ENCODE data around the gene NFIX. TPM values are rescaled to one million over a fixed set of nuclear protein-coding genes. Genes with fewer than 3 reads are reported as not detected.

NFIX gene
- total RNA-seq, 4 donors from 2014 or later, result 25.4 to 53.1 (median 29.3) TPM

DNA sequence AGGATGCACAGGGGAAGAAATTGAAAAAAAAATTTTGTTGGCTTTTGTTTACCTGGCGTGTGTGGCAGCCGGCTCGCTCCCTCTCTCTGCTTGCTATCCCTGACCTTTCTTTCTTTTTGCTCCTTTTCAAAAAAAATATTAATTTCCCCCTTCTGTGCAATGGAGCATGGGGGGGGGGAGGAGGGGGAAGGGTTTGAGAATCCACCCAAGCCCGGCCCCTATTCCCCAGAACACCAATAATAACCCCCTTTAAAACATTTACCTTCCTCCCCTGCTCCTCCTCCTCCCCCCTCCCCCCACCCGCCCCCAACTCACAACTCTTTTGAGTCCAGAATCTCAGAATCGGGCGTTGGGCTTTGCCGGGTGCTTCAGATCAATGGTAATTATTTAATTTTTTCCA lies 28.4 kb downstream of the NFIX start:
- intact Hi-C loops (cut with DNase I; ENCODE audit: low total_unique reads), result no loop called here
- H3K4me1 ChIP-seq, result peaks cover 55 to 95% (median 84%) of the 10 kb centered on the region in 4 donors
- no peak for DNase-seq

DNA sequence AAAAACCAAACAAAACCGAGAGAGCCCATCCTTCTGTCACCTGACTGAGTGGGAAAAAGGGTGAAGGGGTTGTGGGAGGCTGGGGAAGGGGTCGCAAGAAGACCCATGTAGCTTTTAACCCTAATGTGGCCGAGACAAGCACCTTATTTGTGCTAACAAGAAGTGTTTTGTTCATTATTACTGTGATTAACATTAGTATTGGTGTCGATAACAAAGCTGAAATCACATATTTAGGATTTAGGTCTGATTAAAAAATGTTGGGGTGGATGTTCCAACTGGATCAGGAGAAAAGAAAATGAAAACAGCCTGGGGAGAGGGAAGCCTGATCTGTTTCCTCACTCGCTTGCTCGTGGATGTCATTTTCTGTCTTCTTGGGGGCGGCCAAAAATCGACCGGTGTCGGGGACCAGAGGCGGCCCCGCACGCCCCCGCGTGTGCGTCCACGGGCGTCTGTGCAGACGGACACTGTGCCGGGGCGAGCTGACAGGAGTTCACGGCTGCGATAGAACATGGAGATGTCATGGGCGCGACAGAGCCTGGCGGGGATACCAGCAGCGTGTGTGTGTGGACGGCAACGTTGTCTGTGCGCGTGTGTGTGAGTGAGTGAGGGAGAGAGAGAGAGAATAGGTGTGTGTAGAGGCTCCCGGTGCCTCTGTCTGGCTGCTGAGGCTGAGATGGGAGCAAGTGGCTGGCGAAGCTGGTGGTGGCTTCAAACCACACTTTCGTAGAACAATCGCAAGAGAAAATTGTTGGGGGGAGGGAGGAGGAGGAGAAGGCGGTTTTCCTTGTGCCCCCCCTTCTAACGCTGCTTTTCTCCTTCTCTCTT lies 29.1 kb downstream of the NFIX start:
- H3K27me3 ChIP-seq, result no peaks in the 10 kb centered on the region
- in situ Hi-C loops (cut with MboI; ENCODE audit: low pct_ligation_motif_present in 1 of 4, low pct_unique_long_range_greater_than_20kb in 1 of 4, low sequenced_read_pairs in 3 of 4), result no loop called here
- intact Hi-C loops (cut with DNase I; ENCODE audit: low total_unique reads), result no loop called here
- no peaks in the 10 kb centered on the region for H3K36me3 ChIP-seq
- TF ChIP-seq, protein P1, sequence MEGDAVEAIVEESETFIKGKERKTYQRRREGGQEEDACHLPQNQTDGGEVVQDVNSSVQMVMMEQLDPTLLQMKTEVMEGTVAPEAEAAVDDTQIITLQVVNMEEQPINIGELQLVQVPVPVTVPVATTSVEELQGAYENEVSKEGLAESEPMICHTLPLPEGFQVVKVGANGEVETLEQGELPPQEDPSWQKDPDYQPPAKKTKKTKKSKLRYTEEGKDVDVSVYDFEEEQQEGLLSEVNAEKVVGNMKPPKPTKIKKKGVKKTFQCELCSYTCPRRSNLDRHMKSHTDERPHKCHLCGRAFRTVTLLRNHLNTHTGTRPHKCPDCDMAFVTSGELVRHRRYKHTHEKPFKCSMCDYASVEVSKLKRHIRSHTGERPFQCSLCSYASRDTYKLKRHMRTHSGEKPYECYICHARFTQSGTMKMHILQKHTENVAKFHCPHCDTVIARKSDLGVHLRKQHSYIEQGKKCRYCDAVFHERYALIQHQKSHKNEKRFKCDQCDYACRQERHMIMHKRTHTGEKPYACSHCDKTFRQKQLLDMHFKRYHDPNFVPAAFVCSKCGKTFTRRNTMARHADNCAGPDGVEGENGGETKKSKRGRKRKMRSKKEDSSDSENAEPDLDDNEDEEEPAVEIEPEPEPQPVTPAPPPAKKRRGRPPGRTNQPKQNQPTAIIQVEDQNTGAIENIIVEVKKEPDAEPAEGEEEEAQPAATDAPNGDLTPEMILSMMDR (IDR thresholded peaks at IDR 0.05), result no peak
- TF ChIP-seq POLR2A (IDR thresholded peaks at IDR 0.05) (no peak), POLR2AphosphoS5 (IDR thresholded peaks at IDR 0.05) (no peak), EP300 (IDR thresholded peaks at IDR 0.05; ENCODE audit: low read depth) (no peak)
- no peak for DNase-seq
- 4 to 6% methylated on average over 6 to 37 of the region's 37 CpGs for WGBS, 2 donors (ENCODE audit: low coverage in 1 of 2)
- H3K4me1 ChIP-seq, result peaks cover 49 to 94% (median 78%) of the 10 kb centered on the region in 4 donors
- H3K4me3 ChIP-seq, result peak overlapping the region; percentile 16 to 45 (median 27)
- H3K9me3 ChIP-seq, result no peaks in the 10 kb centered on the region
- peak overlapping the region; percentile 87 to 91 (median 90) for H3K27ac ChIP-seq

More for the DNA sequence above, 28.4 kb downstream of the NFIX start:
- Histone ChIP-seq H3K9me3 (no peaks in the 10 kb centered on the region), H3K36me3 (no peaks in the 10 kb centered on the region), H3K27ac (peak overlapping the region; percentile 87 to 91 (median 90)), H3K4me3 (peak overlapping the region; percentile 8 to 45 (median 28)), H3K27me3 (no peaks in the 10 kb centered on the region)
- TF ChIP-seq EP300 (IDR thresholded peaks at IDR 0.05; ENCODE audit: low read depth) (no peak), POLR2AphosphoS5 (IDR thresholded peaks at IDR 0.05) (no peak), POLR2A (IDR thresholded peaks at IDR 0.05) (no peak)
- TF ChIP-seq, protein P1 (IDR thresholded peaks at IDR 0.05), result no peak
- WGBS, 2 donors (ENCODE audit: low coverage in 1 of 2), result 2 to 6% methylated on average over 8 of the region's 8 CpGs
- in situ Hi-C loops (cut with MboI; ENCODE audit: low pct_ligation_motif_present in 1 of 4, low pct_unique_long_range_greater_than_20kb in 1 of 4, low sequenced_read_pairs in 3 of 4), result no loop called here

DNA sequence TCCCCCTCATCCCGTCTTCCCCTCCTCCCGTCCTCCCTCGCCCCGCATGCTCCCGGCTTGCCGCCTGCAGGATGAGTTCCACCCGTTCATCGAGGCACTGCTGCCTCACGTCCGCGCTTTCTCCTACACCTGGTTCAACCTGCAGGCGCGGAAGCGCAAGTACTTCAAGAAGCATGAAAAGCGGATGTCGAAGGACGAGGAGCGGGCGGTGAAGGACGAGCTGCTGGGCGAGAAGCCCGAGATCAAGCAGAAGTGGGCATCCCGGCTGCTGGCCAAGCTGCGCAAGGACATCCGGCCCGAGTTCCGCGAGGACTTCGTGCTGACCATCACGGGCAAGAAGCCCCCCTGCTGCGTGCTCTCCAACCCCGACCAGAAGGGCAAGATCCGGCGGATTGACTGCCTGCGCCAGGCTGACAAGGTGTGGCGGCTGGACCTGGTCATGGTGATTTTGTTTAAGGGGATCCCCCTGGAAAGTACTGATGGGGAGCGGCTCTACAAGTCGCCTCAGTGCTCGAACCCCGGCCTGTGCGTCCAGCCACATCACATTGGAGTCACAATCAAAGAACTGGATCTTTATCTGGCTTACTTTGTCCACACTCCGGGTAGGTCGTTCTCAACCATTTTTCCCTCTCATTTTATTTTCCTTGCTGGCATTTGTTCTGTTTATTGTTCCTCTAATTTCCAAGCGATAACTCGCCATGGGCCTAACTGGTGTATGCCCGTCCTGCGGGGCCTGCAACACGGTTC lies 29.8 kb downstream of the NFIX start:
- Histone ChIP-seq H3K36me3 (no peaks in the 10 kb centered on the region), H3K27me3 (no peaks in the 10 kb centered on the region), H3K4me3 (peak overlapping the region in 3 of 4 donors; percentile 22 to 45 (median 32)), H3K4me1 (peaks cover 47 to 93% (median 74%) of the 10 kb centered on the region in 4 donors), H3K9me3 (no peaks in the 10 kb centered on the region), H3K27ac (peak overlapping the region; percentile 87 to 91 (median 90))
- 28 to 38% methylated on average over 5 to 46 of the region's 48 CpGs for WGBS, 2 donors (ENCODE audit: low coverage in 1 of 2)
- peak; percentile 50 for DNase-seq
- in situ Hi-C loops (cut with MboI; ENCODE audit: low pct_ligation_motif_present in 1 of 4, low pct_unique_long_range_greater_than_20kb in 1 of 4, low sequenced_read_pairs in 3 of 4) (no loop called here), intact Hi-C loops (cut with DNase I; ENCODE audit: low total_unique reads) (no loop called here)
- peak; percentile 7 for TF ChIP-seq POLR2A (IDR thresholded peaks at IDR 0.05)
- no peak for TF ChIP-seq EP300 (IDR thresholded peaks at IDR 0.05; ENCODE audit: low read depth)
- TF ChIP-seq, protein P1 (IDR thresholded peaks at IDR 0.05), result peak in 2 of 5 experiments; percentile 39 to 51
- TF ChIP-seq POLR2AphosphoS5 (IDR thresholded peaks at IDR 0.05), result peak in 1 of 3 donors; percentile 12
